Middle frontal gyrus (tissue), 1 donor: Measurements from ENCODE around the gene TAF11L8.
"Not testable (repeated sequence)": the region's sequence is repeated elsewhere in the genome, so short reads cannot be mapped to it uniquely, and the experiment has no call there.

Source experiments
- DNase-seq: peaks from one replicate; pipeline ENCODE4 v3.0.0-alpha.2; 2015; ENCODE audit warnings: low spot score; ENCODE audit errors: extremely low spot score

Gene TAF11L8

DNA sequence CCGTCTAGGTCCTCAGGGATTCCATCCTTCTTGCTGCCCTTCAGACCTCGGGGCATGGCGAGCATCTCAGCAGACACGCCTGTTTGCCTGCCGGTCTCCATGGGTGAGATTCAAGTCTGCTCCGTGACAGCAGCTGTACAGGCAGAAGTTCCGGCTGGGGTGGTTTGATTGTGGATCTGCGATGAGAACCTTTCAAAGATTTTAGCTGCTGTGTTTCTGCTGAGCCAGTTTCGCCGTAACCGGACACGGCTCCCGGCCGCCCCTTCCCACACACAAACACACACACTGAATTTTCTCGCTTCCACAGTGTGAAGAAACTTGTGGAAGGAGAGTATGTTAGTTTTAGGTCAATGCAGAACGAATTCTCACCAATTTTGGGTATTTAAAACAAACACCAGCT lies at the start of gene TAF11L8:
Gene TAF11L8 (minus strand): TSS at position 101 of the 400 bp plus-strand sequence.
- not testable (repeated sequence) for DNase-seq

DNA sequence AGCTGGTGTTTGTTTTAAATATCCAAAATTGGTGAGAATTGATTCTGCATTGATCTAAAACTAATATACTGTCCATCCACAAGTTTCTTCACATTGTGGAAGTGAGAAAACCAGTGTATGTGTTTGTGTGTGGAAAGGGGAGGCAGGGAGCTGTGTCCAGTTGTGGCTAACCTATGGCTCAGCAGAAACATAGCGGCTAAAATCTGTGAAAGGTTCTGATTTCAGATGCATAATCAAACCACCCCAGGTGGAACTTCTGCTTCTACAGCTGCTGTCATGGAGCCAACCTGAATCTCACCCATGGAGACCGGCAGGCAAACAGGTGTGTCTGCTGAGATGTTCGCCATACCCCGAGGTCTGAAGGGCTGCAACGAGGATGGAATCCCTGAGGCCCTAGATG lies 43.4 kb upstream of the TAF11L8 start, which contains the start of gene TAF11L14:
Gene TAF11L14 (plus strand): TSS at position 301 of the 400 bp plus-strand sequence.
- DNase-seq = no peak

DNA sequence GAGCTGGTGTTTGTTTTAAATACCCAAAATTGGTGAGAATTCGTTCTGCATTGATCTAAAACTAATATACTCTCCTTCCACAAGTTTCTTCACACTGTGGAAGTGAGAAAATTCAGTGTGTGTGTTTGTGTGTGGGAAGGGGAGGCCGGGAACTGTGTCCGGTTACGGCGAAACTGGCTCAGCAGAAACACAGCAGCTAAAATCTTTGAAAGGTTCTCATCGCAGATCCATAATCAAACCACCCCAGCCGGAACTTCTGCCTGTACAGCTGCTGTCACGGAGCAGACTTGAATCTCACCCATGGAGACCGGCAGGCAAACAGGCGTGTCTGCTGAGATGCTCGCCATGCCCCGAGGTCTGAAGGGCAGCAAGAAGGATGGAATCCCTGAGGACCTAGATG lies 41.0 kb upstream of the TAF11L8 start, which contains the start of gene TAF11L13:
Gene TAF11L13 (plus strand): TSS at position 301 of the 400 bp plus-strand sequence.
- not testable (repeated sequence) for DNase-seq

DNA sequence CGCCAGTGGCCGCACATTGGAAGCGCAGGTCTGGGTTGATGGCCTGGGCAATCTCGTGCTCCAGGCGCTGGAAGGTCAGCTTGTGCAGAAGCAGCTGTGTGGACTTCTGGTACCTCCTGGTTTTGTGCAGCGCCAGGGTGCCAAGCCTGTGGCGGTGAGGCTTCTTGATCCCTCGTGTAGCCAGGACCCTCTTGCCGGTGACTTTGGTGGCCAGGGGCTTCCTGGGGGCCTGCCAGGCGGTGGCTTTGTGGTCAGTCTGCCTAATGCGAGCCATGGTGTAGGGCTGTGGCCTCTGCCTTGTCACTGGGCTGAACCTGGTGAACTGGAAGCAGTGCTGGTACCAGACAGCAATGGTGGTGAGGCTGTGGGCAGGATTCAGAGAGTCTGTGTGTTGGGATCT lies 34.9 kb upstream of the TAF11L8 start:
- DNase-seq = no peak

DNA sequence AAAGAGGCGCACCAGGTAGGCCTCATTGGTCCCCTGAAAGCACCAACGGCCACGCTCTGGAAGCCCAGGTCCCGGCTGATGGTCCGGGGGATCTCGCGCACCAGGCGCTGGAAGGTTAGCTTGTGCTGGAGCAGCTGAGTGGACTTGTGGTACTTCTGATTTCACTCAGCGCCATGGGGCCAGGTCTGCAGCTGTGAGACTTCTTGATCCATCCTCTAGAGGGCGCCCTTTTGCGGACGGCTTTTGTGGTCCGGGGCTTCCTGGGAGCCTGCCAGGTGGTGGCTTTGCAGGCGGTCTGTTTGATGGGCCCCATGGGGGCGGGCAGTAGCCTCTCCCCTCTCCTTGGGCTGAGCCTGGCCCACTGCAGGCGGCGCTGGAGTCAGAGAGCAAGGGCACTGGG lies 29.9 kb upstream of the TAF11L8 start:
- no peak for DNase-seq

DNA sequence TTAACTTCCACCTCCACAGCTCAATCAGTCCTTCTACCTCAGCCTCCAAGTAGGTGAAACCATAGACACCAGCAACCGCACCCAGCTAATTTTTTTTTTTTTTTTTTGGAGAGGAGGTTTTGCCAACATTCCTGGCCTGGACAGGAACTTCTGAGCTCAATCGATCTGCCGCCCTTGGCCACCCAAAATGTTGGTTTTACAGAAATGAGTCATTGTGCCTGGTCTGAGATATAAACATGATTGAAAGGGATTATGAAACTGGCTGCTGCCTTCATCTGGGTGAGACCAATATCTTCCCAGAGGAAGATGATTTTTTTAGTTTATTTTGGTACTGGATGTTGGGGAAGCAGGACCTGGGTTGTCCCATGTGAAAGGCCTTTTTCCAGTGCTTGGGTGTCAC lies 28.6 kb upstream of the TAF11L8 start:
- DNase-seq = no peak

DNA sequence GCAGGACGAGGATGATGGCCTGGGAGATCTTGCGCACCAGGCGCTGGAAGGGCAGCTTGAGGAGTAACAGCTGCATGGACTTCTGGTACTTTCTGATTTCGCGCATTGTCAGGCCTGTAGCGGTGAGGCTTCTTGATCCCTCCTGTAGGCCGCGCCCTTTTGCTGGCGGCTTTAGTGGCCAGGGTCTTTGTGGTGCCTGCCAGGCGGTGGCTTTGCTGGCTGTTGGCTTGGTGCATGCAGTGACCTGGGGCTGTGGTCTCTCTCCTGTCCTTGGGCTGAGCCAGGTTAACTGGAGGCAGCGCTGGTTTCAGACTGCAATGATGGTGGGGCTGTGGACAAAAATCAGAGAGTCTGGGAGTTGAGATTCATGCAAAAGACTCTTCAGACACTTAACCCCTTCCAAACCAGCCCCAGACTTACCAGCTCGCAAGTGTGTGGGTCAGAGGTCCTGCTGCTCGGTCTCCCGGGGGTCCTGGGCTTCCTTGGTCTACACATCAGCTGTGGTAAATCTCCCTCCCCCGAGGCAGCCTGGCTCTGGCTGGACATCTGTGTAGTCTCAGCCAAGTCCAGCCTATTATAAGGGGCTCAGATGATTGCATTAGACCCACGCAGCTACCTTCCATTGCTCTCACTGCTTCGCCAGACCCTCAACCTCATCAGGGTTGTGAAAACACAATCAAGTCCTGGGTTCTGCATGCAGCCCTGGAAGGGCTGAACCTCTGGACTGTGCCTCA lies 24.3 kb upstream of the TAF11L8 start:
- DNase-seq = no peak

DNA sequence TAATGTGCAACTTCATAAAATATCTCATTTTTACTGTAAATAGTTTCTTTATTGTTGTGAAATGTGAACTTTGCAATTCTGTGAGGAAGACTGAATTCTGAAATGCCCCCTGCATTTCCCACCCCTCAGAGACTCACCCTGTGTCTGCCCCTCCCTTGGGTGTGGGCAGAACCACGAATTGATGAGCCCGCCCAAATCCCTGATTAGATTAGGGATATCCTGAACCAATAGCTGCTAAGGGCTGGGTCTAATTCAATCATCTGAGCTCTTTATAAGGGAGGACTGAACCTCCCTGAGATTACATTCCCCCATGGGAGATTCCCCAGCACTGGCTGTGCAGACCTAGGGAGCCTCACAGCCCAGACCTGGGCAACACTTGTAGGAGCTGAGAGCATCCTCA lies 19.3 kb upstream of the TAF11L8 start, which contains the start of gene TAF11L12:
Gene TAF11L12 (plus strand): TSS at position 301 of the 400 bp plus-strand sequence.
- DNase-seq = not testable (repeated sequence)

DNA sequence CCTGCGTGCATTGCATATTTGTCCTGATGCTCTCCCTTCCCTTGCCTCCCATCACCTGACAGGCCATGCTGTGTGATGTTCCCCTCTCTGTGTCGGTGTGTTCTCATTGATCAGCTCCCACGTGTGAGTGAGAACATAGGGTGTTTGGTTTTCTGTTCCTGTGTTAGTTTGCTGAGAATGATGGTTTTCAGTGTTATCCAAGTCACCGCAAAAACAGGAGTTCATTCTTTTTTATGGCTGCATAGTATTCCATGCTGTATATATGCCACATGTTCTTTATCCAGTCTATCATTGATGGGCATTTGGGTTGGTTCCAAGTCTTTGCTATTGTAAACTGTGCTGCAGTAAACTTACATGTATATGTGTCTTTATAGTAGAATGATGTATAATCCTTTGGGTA lies 16.7 kb upstream of the TAF11L8 start:
- not testable (repeated sequence) for DNase-seq

DNA sequence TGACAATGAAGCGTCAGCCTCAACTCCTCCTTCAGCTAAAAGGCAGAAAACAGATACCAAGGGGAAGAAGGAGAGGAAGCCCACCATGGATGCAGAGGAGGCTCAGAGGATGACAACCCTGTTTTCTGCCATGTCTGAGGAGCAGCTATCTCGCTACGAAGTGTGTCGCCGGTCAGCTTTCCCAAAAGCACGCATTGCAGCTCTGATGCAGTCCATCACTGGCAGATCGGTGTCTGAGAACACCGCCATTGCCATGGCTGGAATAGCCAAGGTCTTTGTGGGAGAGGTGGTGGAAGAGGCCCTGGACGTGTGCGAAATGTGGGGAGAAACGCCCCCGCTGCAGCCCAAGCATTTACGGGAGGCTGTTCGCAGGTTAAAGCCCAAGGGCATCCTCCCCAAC lies 14.2 kb upstream of the TAF11L8 start:
- DNase-seq = no peak

DNA sequence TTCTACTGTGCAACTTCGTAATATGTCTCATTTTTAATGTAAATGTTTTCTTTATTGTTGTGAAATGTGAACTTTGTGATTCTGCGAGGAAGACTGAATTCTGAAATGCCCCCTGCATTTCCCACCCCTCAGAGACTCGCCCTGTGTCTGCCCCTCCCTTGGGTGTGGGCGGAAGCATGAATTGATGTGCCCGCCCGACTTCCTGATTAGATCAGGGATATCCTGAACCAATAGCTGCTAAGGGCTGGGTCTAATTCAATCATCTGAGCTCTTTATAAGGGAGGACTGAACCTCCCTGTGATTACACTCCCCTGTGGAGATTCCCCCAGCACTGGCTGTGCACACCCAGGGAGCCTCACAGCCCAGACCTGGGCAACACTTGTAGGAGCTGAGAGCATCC lies 13.1 kb upstream of the TAF11L8 start, which contains the start of gene TAF11L11:
Gene TAF11L11 (plus strand): TSS at position 304 of the 400 bp plus-strand sequence.
- not testable (repeated sequence) for DNase-seq

DNA sequence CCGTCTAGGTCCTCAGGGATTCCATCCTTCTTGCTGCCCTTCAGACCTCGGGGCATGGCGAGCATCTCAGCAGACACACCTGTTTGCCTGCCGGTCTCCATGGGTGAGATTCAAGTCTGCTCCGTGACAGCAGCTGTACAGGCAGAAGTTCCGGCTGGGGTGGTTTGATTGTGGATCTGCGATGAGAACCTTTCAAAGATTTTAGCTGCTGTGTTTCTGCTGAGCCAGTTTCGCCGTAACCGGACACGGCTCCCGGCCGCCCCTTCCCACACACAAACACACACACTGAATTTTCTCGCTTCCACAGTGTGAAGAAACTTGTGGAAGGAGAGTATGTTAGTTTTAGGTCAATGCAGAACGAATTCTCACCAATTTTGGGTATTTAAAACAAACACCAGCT lies 7.0 kb upstream of the TAF11L8 start, which contains the start of gene TAF11L10:
Gene TAF11L10 (minus strand): TSS at position 101 of the 400 bp plus-strand sequence.
- not testable (repeated sequence) for DNase-seq

DNA sequence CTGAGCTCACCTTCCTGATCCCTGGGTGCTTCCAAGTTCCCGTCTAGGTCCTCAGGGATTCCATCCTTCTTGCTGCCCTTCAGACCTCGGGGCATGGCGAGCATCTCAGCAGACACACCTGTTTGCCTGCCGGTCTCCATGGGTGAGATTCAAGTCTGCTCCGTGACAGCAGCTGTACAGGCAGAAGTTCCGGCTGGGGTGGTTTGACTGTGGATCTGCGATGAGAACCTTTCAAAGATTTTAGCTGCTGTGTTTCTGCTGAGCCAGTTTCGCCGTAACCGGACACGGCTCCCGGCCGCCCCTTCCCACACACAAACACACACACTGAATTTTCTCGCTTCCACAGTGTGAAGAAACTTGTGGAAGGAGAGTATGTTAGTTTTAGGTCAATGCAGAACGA lies 3.5 kb upstream of the TAF11L8 start, which contains the start of gene TAF11L9:
Gene TAF11L9 (minus strand): TSS at position 140 of the 400 bp plus-strand sequence.
- DNase-seq = not testable (repeated sequence)

DNA sequence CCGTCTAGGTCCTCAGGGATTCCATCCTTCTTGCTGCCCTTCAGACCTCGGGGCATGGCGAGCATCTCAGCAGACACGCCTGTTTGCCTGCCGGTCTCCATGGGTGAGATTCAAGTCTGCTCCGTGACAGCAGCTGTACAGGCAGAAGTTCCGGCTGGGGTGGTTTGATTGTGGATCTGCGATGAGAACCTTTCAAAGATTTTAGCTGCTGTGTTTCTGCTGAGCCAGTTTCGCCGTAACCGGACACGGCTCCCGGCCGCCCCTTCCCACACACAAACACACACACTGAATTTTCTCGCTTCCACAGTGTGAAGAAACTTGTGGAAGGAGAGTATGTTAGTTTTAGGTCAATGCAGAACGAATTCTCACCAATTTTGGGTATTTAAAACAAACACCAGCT lies 5.1 kb downstream of the TAF11L8 start, which contains the start of gene TAF11L7:
Gene TAF11L7 (minus strand): TSS at position 101 of the 400 bp plus-strand sequence.
- not testable (repeated sequence) for DNase-seq
